GM12892 (cell line): ENCODE data around the gene SAMD14.

Source experiments
- POLR2A ChIP-seq: IDR thresholded peaks from 2 replicates; pipeline ENCODE4 v1.6.1; 2011; ENCODE audit warnings: low read depth, low read length, control low read depth
- POLR2AphosphoS5 ChIP-seq: IDR thresholded peaks from 2 replicates; pipeline ENCODE4 v1.6.1; 2011; ENCODE audit warnings: low read depth, low read length, control low read depth

DNA sequence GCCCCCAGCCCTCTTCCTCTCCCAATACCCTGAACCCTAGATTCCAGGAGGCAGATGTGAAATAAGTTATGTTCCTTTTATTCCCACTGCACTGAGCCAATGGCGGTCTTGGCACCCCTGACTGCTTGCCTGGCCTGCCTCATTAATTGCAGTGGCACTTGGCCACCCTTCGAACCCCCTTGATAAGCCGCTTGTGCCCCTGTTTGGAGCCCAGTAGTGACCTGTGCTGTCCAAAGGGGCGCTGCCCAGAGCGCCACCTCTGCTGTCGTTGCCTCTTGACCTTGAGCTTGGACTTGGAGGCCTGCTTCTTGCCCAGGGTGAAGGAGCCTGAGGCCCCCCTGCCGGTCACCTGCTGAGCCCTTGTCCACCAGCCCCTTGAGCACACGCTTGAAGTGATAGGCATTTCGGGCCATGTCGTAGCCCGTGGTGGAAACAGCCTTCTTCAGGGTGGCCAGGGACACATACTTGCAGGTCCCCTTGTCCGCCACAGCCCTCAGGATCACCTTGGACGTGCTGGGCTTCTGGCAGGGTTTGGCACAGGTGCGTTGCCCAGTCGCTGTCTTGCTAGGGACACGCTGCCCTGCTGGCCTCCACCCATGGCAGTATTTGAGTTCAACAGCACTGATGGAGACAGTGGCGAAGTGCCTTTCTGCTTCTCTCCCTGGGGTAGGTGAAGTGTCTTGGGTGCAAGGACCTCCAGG lies 41.6 kb upstream of the SAMD14 start:
- TF ChIP-seq POLR2A (no peak), POLR2AphosphoS5 (no peak)
